ENCODE measurements around the gene DKK3.

The DKK3 gene

DNA sequence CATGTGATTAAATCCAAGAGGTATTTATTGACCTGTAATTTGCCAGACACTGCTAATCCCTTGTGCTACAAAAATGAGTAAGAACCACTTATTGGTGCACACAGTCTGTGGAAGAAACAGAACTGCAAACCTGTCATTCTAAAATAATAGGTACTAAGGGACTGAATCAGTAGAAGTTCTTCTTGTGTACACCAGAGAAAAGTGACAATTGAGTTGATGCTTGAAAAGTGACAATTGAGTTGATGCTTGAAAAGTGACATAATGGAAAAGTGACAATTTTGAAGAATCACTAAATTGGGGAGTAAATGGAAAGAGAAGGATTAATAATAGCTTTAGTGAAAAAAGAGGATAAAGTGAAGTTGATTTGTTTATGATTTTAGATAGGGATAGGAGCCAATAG lies 56.4 kb downstream of the DKK3 start:
- no peak for DNase-seq (ENCODE audit: low spot score)
- Histone ChIP-seq H3K27ac (no peak overlapping the region), H3K4me3 (no peak overlapping the region)
- TF ChIP-seq, protein P1, sequence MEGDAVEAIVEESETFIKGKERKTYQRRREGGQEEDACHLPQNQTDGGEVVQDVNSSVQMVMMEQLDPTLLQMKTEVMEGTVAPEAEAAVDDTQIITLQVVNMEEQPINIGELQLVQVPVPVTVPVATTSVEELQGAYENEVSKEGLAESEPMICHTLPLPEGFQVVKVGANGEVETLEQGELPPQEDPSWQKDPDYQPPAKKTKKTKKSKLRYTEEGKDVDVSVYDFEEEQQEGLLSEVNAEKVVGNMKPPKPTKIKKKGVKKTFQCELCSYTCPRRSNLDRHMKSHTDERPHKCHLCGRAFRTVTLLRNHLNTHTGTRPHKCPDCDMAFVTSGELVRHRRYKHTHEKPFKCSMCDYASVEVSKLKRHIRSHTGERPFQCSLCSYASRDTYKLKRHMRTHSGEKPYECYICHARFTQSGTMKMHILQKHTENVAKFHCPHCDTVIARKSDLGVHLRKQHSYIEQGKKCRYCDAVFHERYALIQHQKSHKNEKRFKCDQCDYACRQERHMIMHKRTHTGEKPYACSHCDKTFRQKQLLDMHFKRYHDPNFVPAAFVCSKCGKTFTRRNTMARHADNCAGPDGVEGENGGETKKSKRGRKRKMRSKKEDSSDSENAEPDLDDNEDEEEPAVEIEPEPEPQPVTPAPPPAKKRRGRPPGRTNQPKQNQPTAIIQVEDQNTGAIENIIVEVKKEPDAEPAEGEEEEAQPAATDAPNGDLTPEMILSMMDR (IDR thresholded peaks at IDR 0.05) = no peak

DNA sequence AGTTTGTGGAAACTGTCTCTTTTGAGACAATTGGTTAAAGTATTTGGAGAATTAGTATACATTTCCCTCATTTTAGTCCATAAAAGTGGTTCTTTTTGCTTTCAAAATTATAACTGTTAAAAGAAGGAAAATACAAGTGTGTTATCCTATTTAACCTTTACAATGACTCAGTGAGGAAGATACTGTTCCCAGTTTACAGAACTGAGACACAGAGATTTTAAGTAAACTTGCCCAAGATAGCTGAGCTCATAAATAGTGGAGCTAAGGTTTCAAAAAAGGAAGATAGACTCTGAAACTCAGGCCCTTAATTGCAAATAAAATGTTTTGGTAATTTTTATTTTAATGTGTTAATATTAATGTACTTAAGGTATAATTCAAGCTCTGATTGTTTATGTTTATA lies 58.9 kb downstream of the DKK3 start:
- TF ChIP-seq, protein P1 (IDR thresholded peaks at IDR 0.05) = no peak
- no peak overlapping the region for H3K4me3 ChIP-seq
- DNase-seq (ENCODE audit: low spot score) = no peak
- no peak overlapping the region for H3K27ac ChIP-seq

DNA sequence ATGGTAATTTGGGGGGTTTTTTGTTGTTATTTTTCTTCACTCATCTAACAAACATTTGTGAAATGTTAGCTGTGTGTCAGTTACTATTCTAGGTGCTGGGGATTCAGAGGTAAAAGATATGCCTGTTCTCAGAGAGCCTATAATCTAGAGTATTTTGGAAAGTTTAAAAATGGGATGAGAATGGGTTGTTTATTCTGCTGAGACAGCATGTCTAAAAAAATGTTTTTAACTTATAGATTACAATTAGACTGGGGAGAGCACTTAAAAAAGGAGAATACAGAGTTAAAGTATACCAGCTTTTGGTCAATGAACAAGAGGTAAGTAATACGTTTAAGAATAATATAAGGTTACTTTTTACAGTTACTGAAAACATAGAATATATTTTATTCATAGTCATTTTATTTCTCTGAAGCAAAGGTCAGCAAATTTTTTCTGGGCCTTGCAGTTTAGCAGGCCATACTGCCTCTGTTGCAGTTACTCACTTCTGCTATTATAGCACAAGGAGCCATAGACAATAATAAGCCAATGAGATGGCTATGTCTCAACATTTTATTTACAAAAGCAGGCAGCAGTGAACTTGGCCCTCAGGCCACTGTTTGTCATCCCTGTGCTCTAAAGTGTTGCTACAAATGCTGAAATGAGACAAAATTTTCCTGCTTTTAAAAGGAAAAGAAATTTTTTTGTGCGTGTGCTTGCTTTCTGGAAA lies 60.0 kb downstream of the DKK3 start:
- H3K4me3 ChIP-seq = no peak overlapping the region
- no peak overlapping the region for H3K27ac ChIP-seq
- DNase-seq (ENCODE audit: low spot score) = no peak
- TF ChIP-seq, protein P1 (IDR thresholded peaks at IDR 0.05) = no peak

DNA sequence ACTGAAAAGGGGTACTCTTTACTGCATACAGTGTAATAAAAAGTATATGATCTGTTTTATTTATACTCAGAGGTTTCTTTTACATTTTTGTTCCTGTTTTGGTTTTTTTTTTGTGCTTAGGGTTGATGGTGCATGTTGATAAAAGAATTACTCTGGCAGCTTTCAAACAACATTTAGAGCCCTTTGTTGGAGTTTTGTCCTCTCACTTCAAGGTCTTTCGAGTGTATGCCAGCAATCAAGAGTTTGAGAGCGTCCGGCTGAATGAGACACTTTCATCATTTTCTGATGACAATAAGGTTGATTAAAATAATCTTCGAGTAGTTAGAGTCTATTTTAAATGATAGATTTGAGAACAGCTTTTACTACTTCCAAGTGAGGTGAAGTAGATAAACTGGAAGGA lies 60.6 kb downstream of the DKK3 start:
- Histone ChIP-seq H3K4me3 (no peak overlapping the region), H3K27ac (no peak overlapping the region)
- DNase-seq (ENCODE audit: low spot score) = no peak
- TF ChIP-seq, protein P1 (IDR thresholded peaks at IDR 0.05) = no peak

DNA sequence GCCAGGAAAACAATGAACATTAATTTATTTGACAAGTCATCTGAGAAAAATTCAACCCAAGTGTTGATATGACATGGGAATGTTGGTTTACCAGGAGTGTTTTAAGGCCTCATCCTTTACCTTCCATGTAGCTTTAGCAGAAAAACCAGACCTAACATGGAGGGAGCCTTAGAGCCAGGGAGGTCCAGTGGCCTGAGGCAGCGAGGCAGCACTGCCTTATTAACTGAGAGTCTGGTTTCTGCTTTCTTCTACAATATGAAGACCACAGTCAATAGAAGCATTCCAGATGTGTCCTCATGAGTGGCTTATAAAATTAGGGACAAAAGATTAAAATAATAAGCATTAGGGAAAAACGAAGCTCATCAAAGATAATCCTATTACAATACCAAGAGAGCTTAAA lies 61.5 kb downstream of the DKK3 start:
- Histone ChIP-seq H3K4me3 (no peak overlapping the region), H3K27ac (no peak overlapping the region)
- no peak for DNase-seq (ENCODE audit: low spot score)
- TF ChIP-seq, protein P1 (IDR thresholded peaks at IDR 0.05) = no peak

DNA sequence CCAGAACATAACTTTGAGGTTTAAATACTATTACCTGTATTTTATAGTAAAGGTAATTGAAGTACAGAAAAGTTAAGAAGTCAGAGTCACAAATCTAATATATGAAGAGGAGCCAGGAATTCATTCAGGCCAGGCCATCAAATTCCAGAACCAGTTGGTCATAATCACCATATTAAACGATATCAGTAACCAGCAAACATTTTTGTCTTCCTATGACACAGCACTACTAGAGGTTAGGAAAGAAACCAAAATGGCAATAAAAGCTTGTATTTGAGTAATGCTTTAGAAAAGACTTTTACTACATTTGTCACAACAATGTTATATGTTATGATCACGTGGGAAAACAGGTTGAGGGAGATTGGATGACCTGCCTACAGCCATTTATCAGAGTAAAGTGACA lies 62.2 kb downstream of the DKK3 start:
- Histone ChIP-seq H3K27ac (no peak overlapping the region), H3K4me3 (no peak overlapping the region)
- DNase-seq (ENCODE audit: low spot score) = no peak
- TF ChIP-seq, protein P1 (IDR thresholded peaks at IDR 0.05) = no peak

DNA sequence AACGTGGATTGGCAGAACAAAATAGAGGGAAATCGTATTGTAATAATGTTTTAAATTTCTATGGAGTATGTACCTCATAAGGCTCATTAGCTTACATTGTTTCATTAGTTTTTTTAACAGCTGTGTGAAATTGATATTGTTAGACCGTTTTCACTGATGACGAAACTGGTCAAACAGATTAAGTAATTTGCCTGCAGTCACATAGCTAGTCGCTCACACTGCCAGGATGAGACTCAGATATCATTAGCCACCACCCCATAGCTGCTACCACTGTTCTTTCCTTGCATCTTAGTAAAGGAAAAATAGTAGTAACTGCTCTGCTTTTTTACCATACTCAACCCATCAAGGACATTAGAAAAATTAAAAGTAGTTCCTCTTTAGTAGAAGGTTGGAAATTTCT lies 64.0 kb downstream of the DKK3 start:
- DNase-seq (ENCODE audit: low spot score) = no peak
- Histone ChIP-seq H3K27ac (no peak overlapping the region), H3K4me3 (no peak overlapping the region)
- TF ChIP-seq, protein P1 (IDR thresholded peaks at IDR 0.05) = no peak
